ENCODE data around the gene AK1. TPM values are rescaled to one million over a fixed set of nuclear protein-coding genes. Genes with fewer than 3 reads are reported as not detected.

Gene AK1
- total RNA-seq, 2 experiments from 2014 or later: 19.5 to 21.6 TPM

GRCh38 chr9:127835991-127836516 is 41.4 kb downstream of the AK1 start:
- no peaks in the 10 kb centered on the region for H4K20me1 ChIP-seq (ENCODE audit: insufficient read depth, low read length)
- ChIA-PET POLR2A (interaction anchor here (0.6 kb wide), 2 partner anchors 38 to 143 kb away, joined by 3 read pairs; no protein-coding TSS in a partner anchor), CTCF (ENCODE audit: unreplicated experiment) (no interaction called here)
- BruUV-seq (replicated peaks): no TSS peak
- intact Hi-C loops (cut with micrococcal nuclease; ENCODE audit: unreplicated experiment): no loop called here
- H3K9me3 ChIP-seq (ENCODE audit: low read length): no peaks in the 10 kb centered on the region
- TF ChIP-seq CTCF (conservative IDR thresholded peaks at IDR 0.05; ENCODE audit: low read length): no peak
- TF ChIP-seq EZH2phosphoT487 (IDR thresholded peaks at IDR 0.05; ENCODE audit: borderline replicate concordance, low read depth, low read length): no peak
- H3K36me3 ChIP-seq (ENCODE audit: insufficient read depth, low read length): no peaks in the 10 kb centered on the region
- no peak overlapping the region for H3K27ac ChIP-seq (ENCODE audit: low read depth, low read length, poor library complexity, severe bottlenecking)
- no peak overlapping the region for H3K4me2 ChIP-seq (ENCODE audit: low read length)
- H3K4me1 ChIP-seq (ENCODE audit: insufficient read depth, low read length, poor library complexity, severe bottlenecking): peaks cover 11% of the 10 kb centered on the region
- no peak for DNase-seq (ENCODE audit: low spot score)
- no peak overlapping the region for H2AFZ ChIP-seq (ENCODE audit: low read length)
- no peak overlapping the region for H3K4me3 ChIP-seq (ENCODE audit: low read depth, low read length, poor library complexity, severe bottlenecking)
- H3K9me2 ChIP-seq (ENCODE audit: insufficient read depth, low read length): no peaks in the 10 kb centered on the region
- H3K79me2 ChIP-seq (ENCODE audit: insufficient read depth, low read depth, low read length): no peaks in the 10 kb centered on the region

- DNase-seq (ENCODE audit: low spot score): no peak
- Histone ChIP-seq H3K27ac (ENCODE audit: low read depth, low read length, poor library complexity, severe bottlenecking) (no peak overlapping the region), H3K9me2 (ENCODE audit: insufficient read depth, low read length) (no peaks in the 10 kb centered on the region), H3K4me2 (ENCODE audit: low read length) (no peak overlapping the region), H3K4me3 (ENCODE audit: low read depth, low read length, poor library complexity, severe bottlenecking) (no peak overlapping the region), H3K9me3 (ENCODE audit: low read length) (no peaks in the 10 kb centered on the region), H3K79me2 (ENCODE audit: insufficient read depth, low read depth, low read length) (no peaks in the 10 kb centered on the region), H4K20me1 (ENCODE audit: insufficient read depth, low read length) (no peaks in the 10 kb centered on the region), H2AFZ (ENCODE audit: low read length) (no peak overlapping the region), H3K36me3 (ENCODE audit: insufficient read depth, low read length) (no peaks in the 10 kb centered on the region), H3K4me1 (ENCODE audit: insufficient read depth, low read length, poor library complexity, severe bottlenecking) (no peaks in the 10 kb centered on the region)
- intact Hi-C loops (cut with micrococcal nuclease; ENCODE audit: unreplicated experiment): no loop called here
- POLR2A ChIA-PET: interaction anchor here (0.6 to 0.9 kb wide), 6 partner anchors 12 to 561 kb away, joined by 3 to 8 read pairs (median 6); partner anchors contain the start of gene ENG
- no TSS peak for BruUV-seq (replicated peaks)
- CTCF ChIA-PET (ENCODE audit: unreplicated experiment): no interaction called here
- TF ChIP-seq EZH2phosphoT487 (IDR thresholded peaks at IDR 0.05; ENCODE audit: borderline replicate concordance, low read depth, low read length) (no peak), CTCF (conservative IDR thresholded peaks at IDR 0.05; ENCODE audit: low read length) (no peak)
Measured at GRCh38 chr9:127833555-127833954, 43.9 kb downstream of the AK1 start.

- no TSS peak for BruUV-seq (replicated peaks)
- TF ChIP-seq CTCF (conservative IDR thresholded peaks at IDR 0.05; ENCODE audit: low read length): no peak
- TF ChIP-seq EZH2phosphoT487 (IDR thresholded peaks at IDR 0.05; ENCODE audit: borderline replicate concordance, low read depth, low read length): no peak
- Histone ChIP-seq H2AFZ (ENCODE audit: low read length) (no peak overlapping the region), H3K4me2 (ENCODE audit: low read length) (no peak overlapping the region), H3K9me2 (ENCODE audit: insufficient read depth, low read length) (no peaks in the 10 kb centered on the region), H3K27ac (ENCODE audit: low read depth, low read length, poor library complexity, severe bottlenecking) (no peak overlapping the region), H3K4me1 (ENCODE audit: insufficient read depth, low read length, poor library complexity, severe bottlenecking) (no peaks in the 10 kb centered on the region), H3K9me3 (ENCODE audit: low read length) (no peaks in the 10 kb centered on the region), H3K36me3 (ENCODE audit: insufficient read depth, low read length) (no peaks in the 10 kb centered on the region), H4K20me1 (ENCODE audit: insufficient read depth, low read length) (no peaks in the 10 kb centered on the region), H3K79me2 (ENCODE audit: insufficient read depth, low read depth, low read length) (no peaks in the 10 kb centered on the region), H3K4me3 (ENCODE audit: low read depth, low read length, poor library complexity, severe bottlenecking) (no peak overlapping the region)
- POLR2A ChIA-PET: no interaction called here
- DNase-seq (ENCODE audit: low spot score): no peak
- intact Hi-C loops (cut with micrococcal nuclease; ENCODE audit: unreplicated experiment): no loop called here
- CTCF ChIA-PET (ENCODE audit: unreplicated experiment): no interaction called here
Measured at GRCh38 chr9:127832248-127832647, 45.2 kb downstream of the AK1 start.

All from OCI-LY7 (cell line).